Neural crest cell (in vitro differentiated cells): ENCODE data around the gene WT1. TPM values are rescaled to one million over a fixed set of nuclear protein-coding genes. Genes with fewer than 3 reads are reported as not detected.

Experiments
- DNase-seq: peaks from one replicate; pipeline ENCODE4 v3.0.0; 2021; ENCODE audit warnings: low read depth, mixed read lengths, low spot score
- H3K27ac Mint-ChIP-seq: one replicate; pipeline ENCODE4 v1.8.0; 2021; ENCODE audit warnings: mild to moderate bottlenecking, mixed read lengths; ENCODE audit not compliant: unreplicated experiment
- H3K27me3 Mint-ChIP-seq: 2 replicates; pipeline ENCODE4 v1.8.0; 2021; ENCODE audit warnings: low read depth, mild to moderate bottlenecking, mixed read lengths
- H3K36me3 Mint-ChIP-seq: 2 replicates; pipeline ENCODE4 v1.8.0; 2021; ENCODE audit warnings: low read depth, mild to moderate bottlenecking, mixed read lengths
- H3K4me1 Mint-ChIP-seq: 2 replicates; pipeline ENCODE4 v1.8.0; 2021; ENCODE audit warnings: mixed read lengths
- H3K4me3 Mint-ChIP-seq: one replicate; pipeline ENCODE4 v1.8.0; 2021; ENCODE audit warnings: mild to moderate bottlenecking, mixed read lengths
- H3K9me3 Mint-ChIP-seq: 2 replicates; pipeline ENCODE4 v1.8.0; 2021; ENCODE audit warnings: mixed read lengths
- total RNA-seq: library from RNA; stranded (reverse); gene quantifications from 2 replicates; pipeline ENCODE4 v1.2.1, GENCODE V29; 2021
- TF ChIP-seq, protein P1 (sequence below): fragments of 200-600 bp; sonication (generic); conservative IDR thresholded peaks from 2 replicates; pipeline ENCODE4 v1.5.0; 2021; ENCODE audit warnings: antibody characterized with exemption, mild to moderate bottlenecking

The WT1 gene
- total RNA-seq, 1 donor from 2014 or later = not detected

DNA sequence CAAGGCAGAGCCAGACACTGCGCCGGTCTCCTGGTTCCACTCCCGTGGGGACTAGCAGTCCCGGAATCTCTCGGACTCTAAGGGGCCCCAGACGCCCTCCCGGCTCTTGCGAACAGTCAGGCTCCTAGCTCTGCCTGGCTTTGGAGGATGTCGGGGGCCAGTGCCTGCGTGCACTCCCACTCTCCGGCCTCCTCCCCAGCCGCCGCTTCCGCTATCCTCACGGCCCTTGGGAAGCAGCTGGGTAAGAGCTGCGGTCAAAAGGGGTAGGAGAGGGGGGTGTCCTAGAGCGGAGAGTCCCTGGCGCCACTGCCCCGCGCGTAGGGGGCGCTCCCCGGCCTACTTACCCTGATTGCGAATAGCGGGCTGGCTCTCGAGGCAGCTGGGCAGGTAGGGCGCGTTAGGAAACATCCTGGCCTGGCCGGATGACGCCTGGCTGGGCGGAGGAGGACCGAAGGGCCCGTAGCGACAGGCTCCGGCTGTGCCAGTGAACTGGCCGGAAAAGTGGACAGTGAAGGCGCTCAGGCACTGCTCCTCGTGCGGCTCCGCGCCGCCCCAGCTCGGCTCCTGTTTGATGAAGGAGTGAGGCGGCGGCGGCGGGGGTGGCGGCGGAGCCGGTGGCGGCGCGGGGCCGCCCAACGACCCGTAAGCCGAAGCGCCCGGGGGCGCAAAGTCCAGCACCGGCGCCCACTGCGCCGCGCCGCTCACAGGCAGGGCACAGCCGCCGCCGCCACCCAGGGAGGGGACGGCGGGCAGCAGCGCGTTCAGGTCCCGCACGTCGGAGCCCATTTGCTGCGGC, 785 bp downstream of the WT1 start:
- Mint-ChIP-seq H3K36me3 (no peaks in the 10 kb centered on the region), H3K4me1 (peaks cover 13% of the 10 kb centered on the region), H3K27me3 (peaks cover 96% of the 10 kb centered on the region), H3K9me3 (no peaks in the 10 kb centered on the region), H3K27ac (no peak overlapping the region), H3K4me3 (peak overlapping the region; percentile 44)
- DNase-seq = peak; percentile 14
- TF ChIP-seq, protein P1, sequence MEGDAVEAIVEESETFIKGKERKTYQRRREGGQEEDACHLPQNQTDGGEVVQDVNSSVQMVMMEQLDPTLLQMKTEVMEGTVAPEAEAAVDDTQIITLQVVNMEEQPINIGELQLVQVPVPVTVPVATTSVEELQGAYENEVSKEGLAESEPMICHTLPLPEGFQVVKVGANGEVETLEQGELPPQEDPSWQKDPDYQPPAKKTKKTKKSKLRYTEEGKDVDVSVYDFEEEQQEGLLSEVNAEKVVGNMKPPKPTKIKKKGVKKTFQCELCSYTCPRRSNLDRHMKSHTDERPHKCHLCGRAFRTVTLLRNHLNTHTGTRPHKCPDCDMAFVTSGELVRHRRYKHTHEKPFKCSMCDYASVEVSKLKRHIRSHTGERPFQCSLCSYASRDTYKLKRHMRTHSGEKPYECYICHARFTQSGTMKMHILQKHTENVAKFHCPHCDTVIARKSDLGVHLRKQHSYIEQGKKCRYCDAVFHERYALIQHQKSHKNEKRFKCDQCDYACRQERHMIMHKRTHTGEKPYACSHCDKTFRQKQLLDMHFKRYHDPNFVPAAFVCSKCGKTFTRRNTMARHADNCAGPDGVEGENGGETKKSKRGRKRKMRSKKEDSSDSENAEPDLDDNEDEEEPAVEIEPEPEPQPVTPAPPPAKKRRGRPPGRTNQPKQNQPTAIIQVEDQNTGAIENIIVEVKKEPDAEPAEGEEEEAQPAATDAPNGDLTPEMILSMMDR = peak; percentile 28

DNA sequence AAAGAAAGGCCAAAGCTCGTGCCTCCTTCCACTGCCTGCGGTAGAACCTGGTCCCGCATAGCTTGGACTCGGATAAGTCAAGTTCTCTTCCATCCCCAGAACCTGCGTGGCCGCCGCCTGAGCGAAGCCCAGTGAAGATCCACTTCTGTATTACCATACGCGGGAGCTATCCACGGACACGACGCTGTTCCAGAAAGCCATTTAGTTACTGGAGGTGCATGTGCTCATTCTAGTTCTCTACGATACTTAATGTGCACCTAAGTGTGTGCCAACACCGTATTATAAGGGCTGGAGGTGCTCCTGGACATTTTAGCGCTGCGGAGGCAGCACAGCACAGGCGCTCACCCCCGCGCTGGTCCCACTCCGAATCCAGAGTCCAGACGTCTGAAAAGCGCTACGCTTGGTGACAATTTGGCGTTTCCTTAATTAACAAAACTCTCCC, 1.4 kb downstream of the WT1 start:
- Mint-ChIP-seq H3K36me3 (no peaks in the 10 kb centered on the region), H3K9me3 (no peaks in the 10 kb centered on the region), H3K27me3 (peaks cover 96% of the 10 kb centered on the region), H3K4me3 (no peak overlapping the region), H3K27ac (no peak overlapping the region), H3K4me1 (peaks cover 10% of the 10 kb centered on the region)
- TF ChIP-seq, protein P1 = no peak
- DNase-seq = no peak

DNA sequence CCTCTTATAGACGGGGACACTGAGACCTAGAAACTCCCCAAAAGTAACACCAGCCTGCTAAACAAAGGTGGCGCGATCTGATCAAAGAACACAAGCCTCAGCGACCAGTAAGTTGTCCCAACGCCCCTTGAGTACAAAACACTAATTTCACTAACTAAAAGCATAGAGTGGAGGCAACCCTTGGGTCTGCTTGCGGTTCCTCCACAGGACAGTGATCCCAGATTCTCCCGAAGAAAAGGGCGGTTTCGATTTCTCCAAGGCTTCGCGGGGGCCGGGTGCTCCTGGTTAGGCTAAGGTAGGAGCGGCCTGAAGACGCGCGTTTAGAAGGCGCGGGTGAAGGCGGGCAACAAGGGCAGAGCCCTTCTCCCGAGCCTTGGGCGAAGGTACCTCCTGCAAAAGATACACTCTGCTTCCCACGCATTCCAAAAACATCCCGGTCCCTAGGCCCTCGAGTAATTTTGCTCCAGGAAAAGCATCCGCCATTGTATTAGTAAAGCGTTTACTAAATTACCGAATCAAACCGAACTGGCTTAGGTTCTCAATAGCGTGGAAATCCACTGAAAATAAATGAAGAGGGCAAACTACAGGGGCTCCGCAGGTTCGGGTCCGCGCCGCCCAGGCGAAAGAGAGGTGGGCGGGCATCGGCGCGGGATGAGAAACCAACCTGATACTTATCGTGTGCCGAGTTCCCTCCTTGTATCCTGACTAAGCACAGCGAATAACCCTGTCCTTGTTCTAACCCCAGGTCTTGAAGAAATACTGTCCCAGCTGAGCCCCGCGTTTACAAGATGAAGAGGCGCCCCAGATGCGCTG, 2.0 kb downstream of the WT1 start:
- H3K4me1 Mint-ChIP-seq = peaks cover 11% of the 10 kb centered on the region
- TF ChIP-seq, protein P1 = no peak
- no peak overlapping the region for H3K27ac Mint-ChIP-seq
- H3K4me3 Mint-ChIP-seq = no peak overlapping the region
- peak; percentile 1 for DNase-seq
- H3K27me3 Mint-ChIP-seq = peaks cover 96% of the 10 kb centered on the region
- no peaks in the 10 kb centered on the region for H3K9me3 Mint-ChIP-seq
- no peaks in the 10 kb centered on the region for H3K36me3 Mint-ChIP-seq

DNA sequence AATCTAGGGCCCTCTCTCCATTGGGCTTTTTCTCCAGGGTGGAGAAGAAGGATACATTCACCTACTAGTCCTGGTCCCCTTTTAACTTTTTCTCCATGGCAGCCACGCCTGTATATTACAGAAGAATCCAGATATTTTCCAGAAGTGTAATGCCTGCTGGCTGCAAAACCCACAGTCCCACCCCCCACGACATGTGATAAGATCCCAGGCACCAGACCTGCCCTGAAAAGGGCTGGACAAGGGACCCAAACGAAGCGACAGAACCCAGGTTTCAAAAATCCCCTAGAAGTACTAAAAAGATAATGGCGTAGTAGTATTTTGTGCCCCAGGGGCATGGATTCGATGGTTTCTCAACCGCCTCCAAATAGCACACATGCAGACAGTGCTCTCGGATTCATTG, 2.8 kb downstream of the WT1 start:
- no peak overlapping the region for H3K4me3 Mint-ChIP-seq
- H3K4me1 Mint-ChIP-seq = peaks cover 14% of the 10 kb centered on the region
- no peaks in the 10 kb centered on the region for H3K36me3 Mint-ChIP-seq
- H3K27ac Mint-ChIP-seq = no peak overlapping the region
- DNase-seq = no peak
- H3K9me3 Mint-ChIP-seq = no peaks in the 10 kb centered on the region
- TF ChIP-seq, protein P1 = no peak
- H3K27me3 Mint-ChIP-seq = peaks cover 96% of the 10 kb centered on the region

DNA sequence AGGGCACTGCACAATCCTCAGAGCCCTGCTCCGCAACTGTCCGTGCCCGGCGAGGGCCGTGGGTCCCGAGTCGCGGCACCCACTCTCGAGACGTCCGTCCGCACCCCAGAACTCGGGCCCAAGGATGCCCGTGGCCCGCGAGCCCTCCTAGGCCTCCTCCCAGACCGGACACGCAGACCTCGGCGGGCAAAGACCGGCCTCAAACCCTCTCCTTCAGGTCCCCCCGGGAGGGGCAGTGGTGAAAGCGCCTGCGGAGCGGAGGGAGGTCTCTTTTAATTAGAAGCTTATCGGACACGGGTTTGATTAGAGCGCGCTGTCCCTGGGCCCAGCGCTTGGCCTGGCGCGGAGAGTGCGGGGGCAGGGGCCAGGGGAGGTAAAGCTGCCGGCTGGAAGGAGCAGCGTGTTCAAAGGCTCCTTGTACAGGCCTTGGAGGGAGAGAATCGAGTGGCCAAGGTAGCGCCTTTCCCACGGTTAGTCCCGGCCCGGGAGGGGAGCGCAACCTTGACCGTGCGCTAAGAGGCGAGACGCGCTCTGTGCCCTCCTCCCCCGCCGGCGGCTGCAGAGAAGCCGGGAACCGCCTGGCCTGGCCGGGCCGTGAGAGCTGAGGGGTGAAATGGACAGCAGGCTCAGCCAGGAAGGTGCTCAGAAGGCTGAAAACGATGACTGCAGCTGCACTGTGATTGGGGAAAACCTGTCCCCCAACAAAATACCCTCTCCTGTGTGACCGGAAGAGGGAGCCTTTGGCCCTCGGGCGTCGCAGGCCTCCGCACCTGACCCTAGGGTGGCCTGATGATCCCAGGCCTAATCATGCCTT, 4.6 kb downstream of the WT1 start:
- no peaks in the 10 kb centered on the region for H3K9me3 Mint-ChIP-seq
- TF ChIP-seq, protein P1 = peak; percentile 40
- no peak overlapping the region for H3K27ac Mint-ChIP-seq
- H3K4me3 Mint-ChIP-seq = peak overlapping the region; percentile 17
- DNase-seq = peak; percentile 5
- peaks cover 16% of the 10 kb centered on the region for H3K4me1 Mint-ChIP-seq
- peaks cover 96% of the 10 kb centered on the region for H3K27me3 Mint-ChIP-seq
- no peaks in the 10 kb centered on the region for H3K36me3 Mint-ChIP-seq
